HL-60/S4 treated with retinoic acid at 250 ng/mL for 4 days and 3 days (cell line): Measurements from ENCODE around the gene MFN2.
"Not testable (repeated sequence)": the region's sequence is repeated elsewhere in the genome, so short reads cannot be mapped to it uniquely, and the experiment has no call there.

Source experiments
- in situ Hi-C: fragments of 300-500 bp; cut with MboI; formaldehyde crosslinking; loops from 2 replicates; pipeline ENCODE4 v1.7.0; 2022; ENCODE audit warnings: low sequenced_read_pairs

The MFN2 gene

GRCh38 chr1:11979851-11980675, at the start of gene MFN2:
MFN2 (plus strand) TSS chr1:11980444; CDS start chr1:11989169, 8,725 bp downstream.
- in situ Hi-C loops: no loop called here

- in situ Hi-C loops: no loop called here
Measured at GRCh38 chr1:11930571-11931445, 49.4 kb upstream of the MFN2 start.

GRCh38 chr1:11931845-11932244, 48.4 kb upstream of the MFN2 start:
- in situ Hi-C loops: no loop called here

- in situ Hi-C loops: no loop called here
Measured at GRCh38 chr1:11934302-11935056, 45.8 kb upstream of the MFN2 start, which contains the start of gene PLOD1. PLOD1 (plus strand) TSS chr1:11934717; CDS start chr1:11934780, 63 bp downstream.

GRCh38 chr1:11935057-11935412, 45.2 kb upstream of the MFN2 start:
- in situ Hi-C loops: no loop called here

- in situ Hi-C loops: not testable (repeated sequence)
Measured at GRCh38 chr1:11935733-11936132, 44.5 kb upstream of the MFN2 start.

GRCh38 chr1:11938722-11939526, 41.3 kb upstream of the MFN2 start:
- in situ Hi-C loops: no loop called here

GRCh38 chr1:11939794-11940193, 40.5 kb upstream of the MFN2 start:
- in situ Hi-C loops: not testable (repeated sequence)

GRCh38 chr1:11940260-11940921, 39.9 kb upstream of the MFN2 start:
- in situ Hi-C loops: no loop called here

GRCh38 chr1:11942280-11942679, 38.0 kb upstream of the MFN2 start:
- in situ Hi-C loops: no loop called here

GRCh38 chr1:11943619-11944018, 36.6 kb upstream of the MFN2 start:
- in situ Hi-C loops: no loop called here

GRCh38 chr1:11944358-11944931, 35.8 kb upstream of the MFN2 start:
- in situ Hi-C loops: no loop called here

GRCh38 chr1:11946647-11947046, 33.6 kb upstream of the MFN2 start:
- in situ Hi-C loops: no loop called here

- in situ Hi-C loops: no loop called here
Measured at GRCh38 chr1:11948822-11949458, 31.3 kb upstream of the MFN2 start.

- in situ Hi-C loops: no loop called here
Measured at GRCh38 chr1:11951901-11952300, 28.3 kb upstream of the MFN2 start.

GRCh38 chr1:11952455-11953109, 27.7 kb upstream of the MFN2 start:
- in situ Hi-C loops: no loop called here

- in situ Hi-C loops: no loop called here
Measured at GRCh38 chr1:11955221-11955620, 25.0 kb upstream of the MFN2 start.

GRCh38 chr1:11957398-11957797, 22.8 kb upstream of the MFN2 start:
- in situ Hi-C loops: no loop called here
